ENCODE data around the gene STXBP5.

DNA sequence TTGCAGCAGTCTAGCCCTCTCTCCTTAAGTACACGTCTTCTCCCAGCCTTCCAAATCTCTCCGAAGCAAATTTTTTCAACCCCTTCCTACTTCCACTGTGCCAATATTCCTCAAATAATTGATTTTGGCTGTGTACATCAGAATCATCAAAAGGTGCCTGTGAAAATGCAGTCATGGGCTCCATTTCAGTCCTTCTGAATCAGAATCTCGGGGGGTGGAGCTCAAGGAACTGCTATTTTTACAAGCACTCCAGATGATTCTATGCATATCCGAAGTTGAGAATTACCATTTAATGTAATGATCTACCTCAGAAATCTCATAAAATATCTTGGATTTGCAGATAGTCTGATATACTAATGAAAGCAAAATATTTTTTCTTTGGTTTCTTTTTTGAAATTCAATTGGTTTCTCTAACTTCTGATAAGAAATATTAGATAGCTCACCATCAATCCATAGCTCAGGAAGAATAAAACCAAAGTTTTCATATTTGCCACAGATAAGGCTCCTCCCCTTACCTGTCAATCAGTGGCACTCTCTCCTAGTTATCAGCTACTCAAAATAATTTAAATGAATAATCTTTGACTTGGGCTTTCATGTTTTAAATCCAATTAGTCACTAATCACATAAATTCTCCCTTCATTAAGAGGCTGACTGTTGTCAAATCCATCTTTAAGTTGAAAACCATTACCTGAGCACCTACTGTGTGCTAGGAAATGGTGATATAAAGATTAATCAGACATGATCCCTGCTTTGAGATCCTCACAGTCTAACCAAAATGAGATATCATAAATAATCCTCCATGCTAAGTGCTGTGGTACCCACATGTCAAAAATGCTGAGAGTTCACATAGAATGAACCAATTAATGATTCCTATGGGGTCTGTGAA, 36.4 kb upstream of the STXBP5 start:
- TF ChIP-seq, protein P1, sequence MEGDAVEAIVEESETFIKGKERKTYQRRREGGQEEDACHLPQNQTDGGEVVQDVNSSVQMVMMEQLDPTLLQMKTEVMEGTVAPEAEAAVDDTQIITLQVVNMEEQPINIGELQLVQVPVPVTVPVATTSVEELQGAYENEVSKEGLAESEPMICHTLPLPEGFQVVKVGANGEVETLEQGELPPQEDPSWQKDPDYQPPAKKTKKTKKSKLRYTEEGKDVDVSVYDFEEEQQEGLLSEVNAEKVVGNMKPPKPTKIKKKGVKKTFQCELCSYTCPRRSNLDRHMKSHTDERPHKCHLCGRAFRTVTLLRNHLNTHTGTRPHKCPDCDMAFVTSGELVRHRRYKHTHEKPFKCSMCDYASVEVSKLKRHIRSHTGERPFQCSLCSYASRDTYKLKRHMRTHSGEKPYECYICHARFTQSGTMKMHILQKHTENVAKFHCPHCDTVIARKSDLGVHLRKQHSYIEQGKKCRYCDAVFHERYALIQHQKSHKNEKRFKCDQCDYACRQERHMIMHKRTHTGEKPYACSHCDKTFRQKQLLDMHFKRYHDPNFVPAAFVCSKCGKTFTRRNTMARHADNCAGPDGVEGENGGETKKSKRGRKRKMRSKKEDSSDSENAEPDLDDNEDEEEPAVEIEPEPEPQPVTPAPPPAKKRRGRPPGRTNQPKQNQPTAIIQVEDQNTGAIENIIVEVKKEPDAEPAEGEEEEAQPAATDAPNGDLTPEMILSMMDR (IDR thresholded peaks at IDR 0.05): no peak
- no peak for TF ChIP-seq POLR2A (IDR thresholded peaks at IDR 0.05)
- no peak for TF ChIP-seq EP300 (IDR thresholded peaks at IDR 0.05)
